ENCODE results near the gene NR1H3.

Gene NR1H3

DNA sequence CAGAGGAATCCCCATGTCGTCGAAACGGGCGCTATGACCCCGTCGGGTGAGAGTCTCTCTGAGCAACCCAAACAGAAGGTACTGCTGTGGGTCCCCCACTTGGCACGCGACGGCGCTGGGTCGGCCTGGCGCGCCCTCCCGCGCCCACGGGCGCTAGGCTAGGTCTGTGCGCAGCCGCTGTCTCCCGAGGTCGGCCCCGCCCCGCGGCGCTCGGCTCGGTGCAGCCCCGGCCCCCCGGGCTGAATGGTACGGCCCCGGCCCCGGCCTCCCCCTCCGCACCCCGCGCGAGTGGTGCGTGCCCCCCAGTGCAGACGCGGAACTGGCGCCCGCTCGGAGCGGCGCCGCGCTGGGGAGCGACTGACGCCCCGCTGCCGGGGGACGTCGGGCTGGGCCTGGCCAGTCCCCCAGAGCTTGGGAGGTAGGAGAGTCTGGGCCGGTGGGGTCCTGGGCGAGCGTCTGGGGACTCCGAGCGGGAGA is 12.1 kb downstream of the NR1H3 start, which contains the start of gene MADD:
TSS of gene MADD (plus strand) at position 305 of the 477 bp plus-strand sequence.
- peak; percentile 81 for DNase-seq (ENCODE audit: low spot score)

DNA sequence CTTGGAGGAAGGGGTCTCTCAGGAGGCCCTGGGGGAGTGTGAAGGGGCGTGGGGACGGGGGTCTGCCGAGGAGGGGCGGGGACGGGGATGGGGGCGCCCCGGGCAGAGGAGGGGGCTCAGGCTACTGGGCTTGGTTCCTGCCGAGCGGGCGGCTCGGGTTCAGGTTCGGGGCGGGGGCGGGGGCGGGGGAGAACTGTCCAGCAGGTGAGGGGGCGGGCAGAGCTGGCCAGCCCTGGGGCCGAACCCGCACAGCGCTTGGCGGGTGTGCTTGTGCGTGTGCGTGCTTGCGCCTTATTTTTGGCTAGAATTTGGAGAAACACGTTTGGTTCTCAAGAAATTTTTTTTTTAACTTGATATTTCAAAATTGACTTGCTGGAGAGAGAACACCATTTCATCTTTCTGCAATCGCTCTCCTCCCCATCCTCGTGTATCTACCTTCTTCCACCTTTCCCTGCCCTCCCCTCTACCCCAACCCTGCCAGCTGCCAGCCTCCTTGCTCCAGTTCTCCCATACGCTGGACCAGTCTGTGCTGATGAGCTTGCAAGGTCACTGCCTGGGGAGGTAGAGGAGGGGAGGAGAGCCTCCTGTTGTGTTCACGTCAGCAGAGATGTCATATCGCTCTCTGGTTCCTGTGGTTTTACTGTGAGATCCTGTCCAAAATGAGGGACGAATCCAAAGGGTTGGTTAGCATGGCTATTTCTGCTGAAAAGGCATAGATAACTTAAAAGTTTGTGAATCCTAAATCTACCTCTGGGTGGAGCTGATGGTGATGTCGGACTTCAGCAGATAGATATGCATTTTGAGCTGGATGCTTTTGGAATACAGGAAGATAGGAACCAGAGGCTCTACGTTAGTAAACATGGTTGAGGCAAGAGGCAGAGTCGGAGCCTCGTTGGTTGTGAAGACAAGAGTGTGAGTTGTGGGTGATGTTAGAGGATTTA is 12.8 kb downstream of the NR1H3 start:
- peak; percentile 26 for DNase-seq (ENCODE audit: low spot score)

DNA sequence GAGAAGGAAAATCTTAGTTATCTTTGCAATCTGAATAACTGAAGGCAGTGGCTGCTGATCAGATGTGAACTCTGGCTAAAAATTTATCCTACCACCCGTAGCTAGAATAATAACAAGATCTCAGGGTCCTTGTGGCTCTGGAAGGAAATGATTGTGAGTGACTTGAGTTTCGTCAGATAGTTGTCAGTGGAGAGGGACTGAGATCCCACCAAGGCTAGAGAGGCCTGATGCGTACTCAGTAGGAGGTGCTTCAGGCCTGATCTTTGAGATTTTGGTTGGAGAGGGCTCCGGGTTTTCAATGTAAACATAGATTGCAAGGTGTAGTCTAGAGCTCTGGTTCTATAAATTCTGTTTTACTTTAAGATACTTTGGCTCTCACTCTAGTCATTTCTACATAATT is 13.5 kb downstream of the NR1H3 start:
- DNase-seq (ENCODE audit: low spot score) = no peak

DNA sequence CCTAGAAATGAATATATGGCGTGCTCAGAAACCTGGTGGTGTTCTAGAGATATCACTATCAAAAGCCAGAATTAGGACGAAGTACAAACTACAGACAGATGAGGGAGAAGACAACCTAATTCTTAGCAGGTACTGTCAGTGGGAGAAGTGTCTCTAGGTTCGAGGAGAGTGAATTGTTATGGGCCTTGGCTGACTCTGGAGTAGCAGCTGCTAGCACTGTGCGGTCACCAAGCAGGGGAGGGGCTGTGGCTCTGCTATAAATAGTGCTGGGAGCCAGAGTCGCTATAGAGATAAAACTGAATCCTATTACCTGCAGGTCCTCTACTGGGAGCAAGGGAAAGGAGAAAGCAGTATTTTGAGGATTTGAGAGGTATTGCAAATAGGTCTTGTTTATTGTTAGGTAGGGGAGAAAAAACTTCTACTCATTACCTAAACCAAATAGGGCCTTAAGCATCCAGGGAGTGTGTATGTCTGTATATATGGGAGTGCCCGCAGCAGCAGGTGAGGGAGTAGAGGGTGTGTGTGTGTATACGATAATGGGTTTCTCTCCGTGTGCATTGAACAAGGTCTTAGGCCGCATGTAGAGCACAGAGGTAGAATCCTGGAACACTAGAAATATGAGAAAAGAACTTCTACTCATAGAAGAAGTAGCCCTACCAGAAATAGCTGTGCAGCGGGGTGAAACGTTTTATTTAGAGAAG is 14.3 kb downstream of the NR1H3 start:
- no peak for DNase-seq (ENCODE audit: low spot score)

DNA sequence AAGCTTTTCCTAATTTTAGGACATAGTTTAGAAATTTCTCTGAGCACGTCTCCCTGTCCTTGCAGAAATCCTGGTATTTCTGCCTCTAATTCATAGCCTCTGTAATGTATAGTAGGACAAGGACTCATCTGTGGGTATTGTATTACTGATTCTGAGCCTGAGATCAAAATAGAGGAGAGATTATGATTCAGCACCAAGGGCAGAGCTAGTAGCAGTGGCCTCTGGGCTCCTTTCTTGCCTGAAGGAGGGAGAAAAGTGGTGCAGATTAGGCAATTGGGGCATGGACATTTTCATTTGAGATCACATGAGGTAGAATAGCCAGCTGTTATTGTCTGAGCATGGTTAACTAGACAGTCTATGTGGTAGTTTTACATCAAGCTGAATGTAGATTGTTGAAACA is 14.9 kb downstream of the NR1H3 start:
- no peak for DNase-seq (ENCODE audit: low spot score)

DNA sequence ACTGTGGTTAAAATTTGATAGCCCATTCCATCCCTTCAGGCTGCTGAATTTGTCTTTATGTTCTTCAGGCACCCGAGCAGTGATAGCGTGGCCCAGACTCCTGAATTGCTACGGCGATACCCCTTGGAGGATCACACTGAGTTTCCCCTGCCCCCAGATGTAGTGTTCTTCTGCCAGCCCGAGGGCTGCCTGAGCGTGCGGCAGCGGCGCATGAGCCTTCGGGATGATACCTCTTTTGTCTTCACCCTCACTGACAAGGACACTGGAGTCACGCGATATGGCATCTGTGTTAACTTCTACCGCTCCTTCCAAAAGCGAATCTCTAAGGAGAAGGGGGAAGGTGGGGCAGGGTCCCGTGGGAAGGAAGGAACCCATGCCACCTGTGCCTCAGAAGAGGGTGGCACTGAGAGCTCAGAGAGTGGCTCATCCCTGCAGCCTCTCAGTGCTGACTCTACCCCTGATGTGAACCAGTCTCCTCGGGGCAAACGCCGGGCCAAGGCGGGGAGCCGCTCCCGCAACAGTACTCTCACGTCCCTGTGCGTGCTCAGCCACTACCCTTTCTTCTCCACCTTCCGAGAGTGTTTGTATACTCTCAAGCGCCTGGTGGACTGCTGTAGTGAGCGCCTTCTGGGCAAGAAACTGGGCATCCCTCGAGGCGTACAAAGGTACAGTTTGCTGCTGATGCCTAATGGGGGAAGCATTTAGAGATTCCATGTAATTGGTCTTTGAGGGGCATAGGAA is 16.9 kb downstream of the NR1H3 start:
- DNase-seq (ENCODE audit: low spot score) = no peak

DNA sequence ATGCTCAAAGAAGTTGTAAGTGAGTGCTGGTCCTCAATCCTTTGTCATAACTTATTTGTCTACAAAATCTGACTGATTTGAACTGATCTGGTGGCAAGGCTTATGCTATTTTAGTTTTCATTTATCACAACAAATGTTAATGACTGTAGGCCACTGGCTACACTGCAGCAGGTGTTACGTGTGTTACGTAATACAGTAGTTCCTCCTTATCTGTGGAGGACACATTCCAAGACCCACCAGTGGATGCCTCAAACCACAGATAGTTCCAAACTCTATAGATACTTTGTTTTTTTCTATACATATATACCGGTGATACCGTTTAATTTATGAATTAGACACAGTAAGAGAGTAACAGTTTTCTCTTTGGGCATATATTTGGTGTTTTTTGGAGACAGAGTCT is 19.1 kb downstream of the NR1H3 start:
- DNase-seq (ENCODE audit: low spot score) = peak; percentile 26

DNA sequence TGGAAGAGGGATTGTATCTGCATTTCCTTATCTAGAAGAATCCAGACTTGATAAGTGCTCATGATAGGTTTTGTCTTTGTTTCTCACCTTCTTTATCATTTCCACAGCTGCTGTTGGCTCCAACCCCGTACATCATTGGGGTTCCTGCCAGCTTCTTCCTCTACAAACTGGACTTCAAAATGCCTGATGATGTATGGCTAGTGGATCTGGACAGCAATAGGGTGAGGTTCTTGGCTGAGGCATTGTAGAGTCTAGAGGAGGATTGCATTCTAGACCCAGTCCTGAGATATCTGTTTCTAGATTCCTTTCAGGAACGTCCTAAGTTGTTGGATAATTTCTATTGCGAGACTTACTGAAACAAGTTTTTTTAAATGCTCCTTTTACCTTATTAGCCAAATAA is 20.3 kb downstream of the NR1H3 start:
- no peak for DNase-seq (ENCODE audit: low spot score)

DNA sequence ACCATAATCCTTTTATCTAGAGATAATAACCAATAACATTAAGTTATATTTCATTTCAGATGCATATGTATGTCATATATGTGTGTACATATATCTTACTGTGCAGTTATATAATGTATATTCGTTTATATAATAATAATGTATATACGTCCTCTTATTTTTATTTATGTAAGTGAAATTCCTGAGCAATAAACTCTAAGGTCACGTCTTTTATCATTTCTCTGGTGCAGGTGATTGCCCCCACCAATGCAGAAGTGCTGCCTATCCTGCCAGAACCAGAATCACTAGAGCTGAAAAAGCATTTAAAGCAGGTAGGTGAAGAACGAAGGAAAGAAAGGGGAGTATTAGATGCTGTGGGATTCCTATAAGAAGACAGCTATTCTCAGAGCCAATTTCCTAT is 21.0 kb downstream of the NR1H3 start:
- DNase-seq (ENCODE audit: low spot score) = no peak

DNA sequence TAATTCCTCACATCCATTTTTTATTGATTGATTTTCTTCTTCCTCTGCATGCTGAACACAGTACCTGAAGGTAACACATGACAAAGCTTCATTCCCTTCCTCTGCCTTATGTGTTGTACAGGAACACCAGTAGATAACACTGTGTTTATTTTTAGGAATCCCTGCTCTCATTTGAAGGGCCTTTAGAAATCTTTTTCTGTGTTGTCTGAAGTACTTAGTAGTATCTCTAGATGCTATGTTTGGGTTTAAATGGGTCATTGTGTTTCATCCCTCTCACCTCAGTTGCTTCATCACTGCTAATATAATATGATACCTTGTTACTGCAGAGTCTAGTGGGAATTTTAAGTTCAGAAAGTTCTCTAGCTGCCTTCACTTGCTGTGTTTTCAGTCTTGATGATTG is 22.3 kb downstream of the NR1H3 start:
- no peak for DNase-seq (ENCODE audit: low spot score)

DNA sequence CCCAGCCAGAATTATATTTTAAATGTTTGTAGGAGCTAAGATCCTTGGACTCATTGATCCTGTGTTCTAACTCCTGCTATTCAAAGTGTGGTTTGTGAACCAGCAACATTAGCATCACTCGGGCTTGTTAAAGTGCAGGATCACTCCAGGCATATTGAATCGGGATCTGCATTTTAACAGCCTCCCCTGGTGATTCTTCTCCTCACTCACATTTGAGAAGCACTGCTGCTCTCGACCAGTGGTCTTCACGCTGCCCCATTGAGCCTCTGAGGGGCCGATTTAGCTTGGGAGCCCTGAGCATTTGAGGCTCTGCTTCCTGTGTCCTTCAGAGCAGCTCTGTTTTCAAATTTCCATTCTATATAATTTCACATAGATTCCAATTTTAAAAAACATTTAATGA is 23.1 kb downstream of the NR1H3 start:
- no peak for DNase-seq (ENCODE audit: low spot score)

DNA sequence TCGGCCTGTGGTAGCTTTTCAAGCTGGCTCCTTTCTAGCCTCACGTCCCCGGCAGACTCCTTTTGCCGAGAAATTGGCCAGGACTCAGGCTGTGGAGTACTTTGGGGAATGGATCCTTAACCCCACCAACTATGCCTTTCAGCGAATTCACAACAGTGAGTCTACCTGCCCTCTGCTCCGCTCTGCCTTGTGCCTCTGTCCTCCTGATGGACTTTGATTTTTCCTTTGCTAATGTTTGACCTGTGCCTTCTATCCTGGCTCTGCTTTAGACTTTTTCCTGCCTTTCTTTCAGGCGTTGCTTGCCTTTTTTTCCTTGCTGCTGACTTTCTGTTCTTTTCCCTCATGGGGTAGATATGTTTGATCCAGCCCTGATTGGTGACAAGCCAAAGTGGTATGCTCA is 24.7 kb downstream of the NR1H3 start:
- no peak for DNase-seq (ENCODE audit: low spot score)

DNA sequence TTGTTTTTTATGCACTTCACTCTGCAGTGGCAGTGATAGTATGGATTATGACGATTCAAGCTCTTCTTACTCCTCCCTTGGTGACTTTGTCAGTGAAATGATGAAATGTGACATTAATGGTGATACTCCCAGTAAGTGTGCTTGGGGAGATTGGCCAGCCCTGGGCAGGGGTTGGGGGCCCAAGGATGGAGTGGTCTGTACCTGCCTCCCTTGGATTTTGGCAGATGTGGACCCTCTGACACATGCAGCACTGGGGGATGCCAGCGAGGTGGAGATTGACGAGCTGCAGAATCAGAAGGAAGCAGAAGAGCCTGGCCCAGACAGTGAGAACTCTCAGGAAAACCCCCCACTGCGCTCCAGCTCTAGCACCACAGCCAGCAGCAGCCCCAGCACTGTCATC is 26.4 kb downstream of the NR1H3 start:
- no peak for DNase-seq (ENCODE audit: low spot score)

DNA sequence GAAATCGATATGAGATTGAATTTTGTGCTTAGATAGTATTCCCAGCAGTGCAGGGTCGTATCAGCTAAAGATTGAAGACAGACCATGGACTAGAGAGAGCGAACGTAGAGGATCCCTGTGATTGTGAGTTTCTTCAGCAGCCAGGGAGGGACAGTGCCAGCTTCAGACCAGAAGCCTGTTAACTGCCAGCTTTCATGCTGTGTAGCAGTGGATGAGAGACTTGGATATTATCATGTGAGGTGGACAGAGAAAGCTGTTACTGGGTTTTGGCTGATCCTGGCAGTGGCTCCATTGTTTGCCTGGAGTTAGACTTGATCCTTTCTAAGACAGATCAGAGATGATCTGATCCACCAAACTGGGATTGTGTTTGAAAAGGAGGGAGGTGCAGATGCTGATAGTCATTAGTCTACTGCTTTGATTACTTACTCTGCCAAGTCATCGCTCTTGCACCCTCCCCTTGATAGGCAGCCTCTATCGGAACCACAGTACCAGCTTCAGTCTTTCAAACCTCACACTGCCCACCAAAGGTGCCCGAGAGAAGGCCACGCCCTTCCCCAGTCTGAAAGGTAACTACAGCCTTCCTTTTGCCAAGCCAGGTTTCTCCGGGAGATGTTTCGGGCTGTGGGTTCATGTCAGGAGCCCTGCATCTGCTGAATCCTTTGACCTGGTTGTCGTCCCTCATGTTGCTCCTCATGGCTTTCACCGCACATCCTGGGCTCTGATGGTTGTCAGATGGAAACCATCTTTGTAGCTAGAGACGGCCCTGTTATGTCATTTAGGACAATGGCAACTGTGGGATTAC is 28.4 kb downstream of the NR1H3 start:
- DNase-seq (ENCODE audit: low spot score) = no peak

DNA sequence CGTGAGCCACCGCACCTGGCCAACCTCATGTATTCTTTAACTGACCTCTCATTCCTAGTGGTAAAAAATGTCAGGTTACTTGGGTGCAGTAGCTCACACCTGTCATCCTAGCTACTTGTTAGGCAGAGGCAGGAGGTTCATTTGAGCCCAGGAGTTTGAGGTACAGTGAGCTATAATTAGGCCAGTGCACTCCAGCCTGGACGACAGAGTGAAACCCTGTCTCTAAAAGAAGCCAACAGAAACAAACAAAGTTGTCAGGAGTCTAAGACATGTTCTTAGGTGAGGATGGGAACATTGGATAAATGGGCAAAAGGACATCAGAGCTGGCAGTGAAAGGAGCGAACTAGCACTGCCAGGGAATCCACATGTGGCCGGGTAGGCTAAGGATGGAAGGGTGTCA is 30.3 kb downstream of the NR1H3 start:
- no peak for DNase-seq (ENCODE audit: low spot score)

DNA sequence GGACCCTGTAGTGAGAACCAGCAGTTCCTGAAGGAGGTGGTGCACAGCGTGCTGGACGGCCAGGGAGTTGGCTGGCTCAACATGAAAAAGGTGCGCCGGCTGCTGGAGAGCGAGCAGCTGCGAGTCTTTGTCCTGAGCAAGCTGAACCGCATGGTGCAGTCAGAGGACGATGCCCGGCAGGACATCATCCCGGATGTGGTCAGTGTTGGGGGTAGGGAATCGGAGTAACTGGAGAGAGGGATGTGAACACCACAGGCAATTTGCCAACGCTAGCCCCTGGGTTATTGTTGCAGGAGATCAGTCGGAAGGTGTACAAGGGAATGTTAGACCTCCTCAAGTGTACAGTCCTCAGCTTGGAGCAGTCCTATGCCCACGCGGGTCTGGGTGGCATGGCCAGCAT is 32.1 kb downstream of the NR1H3 start:
- no peak for DNase-seq (ENCODE audit: low spot score)

DNA sequence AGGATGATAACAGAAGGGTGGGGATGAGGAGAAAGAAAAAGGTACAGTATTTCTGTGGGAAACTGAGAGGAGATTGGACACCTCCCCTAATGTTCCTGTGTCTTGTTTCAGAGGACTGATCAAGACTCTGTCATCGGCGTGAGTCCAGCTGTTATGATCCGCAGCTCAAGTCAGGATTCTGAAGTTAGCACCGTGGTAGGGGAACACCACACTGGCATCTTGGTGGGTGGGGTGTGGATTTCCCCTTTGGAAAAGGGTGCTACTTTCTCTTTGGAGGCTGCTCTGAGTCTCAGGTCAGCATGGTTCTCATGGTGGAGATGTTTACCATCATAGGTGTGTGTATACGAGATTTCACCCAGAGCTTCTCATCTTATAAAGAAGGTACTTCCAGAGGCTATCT is 37.6 kb downstream of the NR1H3 start:
- no peak for DNase-seq (ENCODE audit: low spot score)

DNA sequence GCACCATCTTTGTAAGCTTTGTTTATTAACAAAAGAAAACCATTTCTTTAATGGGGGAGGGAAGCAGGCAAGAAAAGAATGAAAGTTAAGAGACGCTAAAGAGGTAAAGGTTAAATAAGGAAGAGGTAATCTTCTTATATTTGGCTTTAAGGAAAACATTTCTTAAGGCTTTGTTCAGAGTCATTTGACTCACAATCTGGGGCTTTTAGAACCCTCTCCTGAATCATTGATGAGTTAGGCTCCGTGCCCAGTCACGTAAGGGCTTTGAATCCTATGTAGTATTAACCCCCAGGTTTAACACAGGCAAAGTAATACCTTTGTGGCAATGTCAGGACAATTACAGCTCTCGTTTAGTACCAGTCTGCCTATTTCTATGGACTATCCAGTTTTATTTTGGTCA is 38.2 kb downstream of the NR1H3 start:
- no peak for DNase-seq (ENCODE audit: low spot score)

DNA sequence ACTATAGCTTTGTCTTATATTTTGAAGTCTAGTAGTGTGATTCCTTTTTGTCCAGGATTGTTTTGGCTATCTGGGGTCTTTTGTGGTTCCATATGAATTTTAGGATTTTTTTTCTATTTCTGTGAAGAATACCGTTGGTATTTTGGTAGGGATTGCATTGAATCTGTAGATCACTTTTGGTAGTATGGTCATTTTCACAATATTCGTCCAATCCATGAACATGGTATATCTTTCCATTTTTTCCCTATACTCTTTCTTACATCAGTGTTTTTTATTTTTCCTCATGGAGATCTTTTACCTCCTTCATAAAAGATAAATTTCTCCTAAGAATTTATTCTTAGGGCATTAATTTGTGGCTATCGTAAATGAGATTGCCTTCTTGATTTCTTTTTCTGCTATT is 41.3 kb downstream of the NR1H3 start:
- DNase-seq (ENCODE audit: low spot score) = no peak

DNA sequence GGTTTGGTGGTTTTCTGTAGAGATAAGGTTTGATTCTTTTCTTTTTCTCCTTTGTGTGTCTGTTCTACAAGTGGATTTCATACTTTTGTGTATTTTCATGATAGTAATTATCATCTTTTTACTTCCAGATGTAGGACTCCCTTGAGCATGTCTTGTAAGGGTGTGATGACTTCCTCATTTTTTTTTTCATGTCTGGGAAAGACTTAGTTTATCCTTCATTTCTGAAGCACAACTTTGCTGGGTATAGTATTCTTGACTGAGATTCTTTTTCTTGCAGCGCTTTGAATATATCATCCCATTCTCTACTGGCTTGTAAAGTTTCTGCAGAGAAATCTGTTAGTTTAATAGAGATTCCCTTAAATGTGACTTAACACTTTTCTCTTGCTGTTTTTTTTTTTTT is 45.1 kb downstream of the NR1H3 start:
- DNase-seq (ENCODE audit: low spot score) = no peak

DNA sequence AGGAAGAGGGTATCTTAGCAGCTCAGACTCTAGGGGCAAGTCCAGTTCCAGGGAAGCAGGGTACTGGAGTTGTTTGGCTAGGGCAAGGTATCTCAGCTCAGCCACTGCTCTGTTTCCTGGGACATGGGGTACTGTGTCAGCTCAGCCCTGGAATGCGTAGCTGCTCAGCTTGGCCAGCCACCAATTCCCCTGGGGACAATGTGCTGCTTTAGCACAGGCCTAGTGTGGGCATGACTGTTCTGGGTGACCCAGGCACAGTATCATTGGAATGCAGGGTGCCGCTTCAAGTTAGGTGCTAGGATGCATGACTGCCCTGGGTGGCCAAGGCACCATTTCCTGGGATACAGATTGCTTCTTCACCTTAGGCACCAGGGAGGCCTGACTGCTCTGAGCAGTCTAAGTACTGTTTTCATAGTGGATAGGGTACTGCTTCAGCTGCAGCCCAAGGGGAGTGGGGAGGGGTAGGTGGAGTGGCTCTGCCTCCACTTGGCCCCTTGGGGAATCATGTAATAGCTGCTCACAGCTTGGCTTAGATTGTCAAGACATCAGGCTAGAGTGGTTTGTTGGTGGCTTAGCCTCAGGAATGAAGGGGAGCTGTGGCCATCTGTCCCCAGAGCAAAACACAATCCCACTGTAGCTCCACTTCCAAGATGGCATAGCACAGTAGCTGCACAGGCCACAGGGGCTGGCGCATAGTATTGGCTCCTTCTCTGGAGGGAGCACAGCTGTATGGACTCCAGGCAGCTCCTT is 48.1 kb downstream of the NR1H3 start:
- no peak for DNase-seq (ENCODE audit: low spot score)

Data from hematopoietic multipotent progenitor cell treated with erythropoietin and hydrocortisone succinate and interleukin-3 and kit ligand, for 15 days (in vitro differentiated cells).